HepG2 (cell line): ENCODE results near the gene OR4B1. TPM values are rescaled to one million over a fixed set of nuclear protein-coding genes. Genes with fewer than 3 reads are reported as not detected.

Experiments used
- ATAC-seq: fragments of 200-7000 bp; cut with Tn5 transposase; 3 replicates; pipeline ENCODE4 v1.9.1; 2020; ENCODE audit warnings: mild to moderate bottlenecking, moderate library complexity
- Bru-seq: library from RNA; stranded (reverse); fragments of 400-500 nt; gene quantifications from one replicate; lab custom pipeline; 2021; lab: Mats Ljungman, UMichigan
- BruChase-seq, 2 experiments: library from RNA; stranded (reverse); fragments of 400-500 nt; gene quantifications; one replicate each; lab custom pipeline; 2021; lab: Mats Ljungman, UMichigan
- BruUV-seq: library from RNA; stranded (reverse); fragments of 400-500 nt; replicated peaks from 2 replicates; lab custom pipeline; 2021; lab: Mats Ljungman, UMichigan
- CTCF ChIA-PET: fragments of 300-600 bp; formaldehyde crosslinking; extraction: SDS; loops from one replicate; lab custom pipeline; 2021; ENCODE audit warnings: low total read pairs, inconsistent platforms, low intra/inter-chr PET ratio; lab: Yijun Ruan, JAX
- POLR2A ChIA-PET: fragments of 350-600 bp; sonication (Branson Sonifier 250); formaldehyde crosslinking; loops from one replicate; lab custom pipeline; 2020; ENCODE audit warnings: antibody characterized with exemption, inconsistent platforms; lab: Yijun Ruan, JAX
- DNase-seq: peaks from one replicate; pipeline ENCODE4 v3.0.0-alpha.2; 2015; ENCODE audit warnings: low spot score
- FAIRE-seq: peaks from 3 replicates; lab custom pipeline; 2011; peaks lifted over from hg19 to GRCh38; lab: Jason Lieb, UNC
- H2AFZ ChIP-seq: one replicate; pipeline ENCODE4 v1.6.1; 2011; ENCODE audit warnings: low read length, inconsistent platforms
- H3K27ac ChIP-seq: fragments of 300-600 bp; 3 replicates; pipeline ENCODE4 v1.8.0; 2011; ENCODE audit warnings: mixed run types, mild to moderate bottlenecking, mixed read lengths, low read length, inconsistent platforms; ENCODE audit not compliant: insufficient read depth; ENCODE audit errors: extremely low read length
- H3K27me3 ChIP-seq, 2 experiments: fragments of 200-600 bp in 1 of 2; 2 replicates in 1 of 2; 3 replicates in 1 of 2; pipeline versions ENCODE4 v1.6.0 to v1.8.0; 2011; ENCODE audit warnings: low read length in 2 of 2, mild to moderate bottlenecking in 2 of 2, moderate library complexity in 2 of 2, inconsistent platforms in 1 of 2; ENCODE audit not compliant: insufficient read depth in 2 of 2, control insufficient read depth in 1 of 2
- H3K36me3 ChIP-seq, 2 experiments: fragments of 200-600 bp in 1 of 2; replicated peaks in 1 of 2; 2 replicates in 1 of 2; 3 replicates in 1 of 2; pipeline versions ENCODE4 v1.5.1 to v1.8.0; 2011; ENCODE audit warnings: low read length in 2 of 2, inconsistent platforms in 1 of 2; ENCODE audit not compliant: insufficient read depth in 2 of 2, control insufficient read depth in 1 of 2
- H3K4me1 ChIP-seq: 2 replicates; pipeline ENCODE4 v1.5.1; 2012; ENCODE audit warnings: low read length, inconsistent platforms; ENCODE audit not compliant: insufficient read depth
- H3K4me2 ChIP-seq: 2 replicates; pipeline ENCODE4 v1.6.0; 2011; ENCODE audit warnings: low read depth, low read length, inconsistent platforms
- H3K4me3 ChIP-seq, 3 experiments: fragments of 200-600 bp in 1 of 3; sonication (generic), shearing (Covaris generic) in 1 of 3; replicated peaks in 1 of 3; 2 replicates each; pipeline ENCODE4 v1.5.1; 2011 to 2016; ENCODE audit warnings: low read length in 3 of 3, inconsistent platforms in 2 of 3, low read depth in 2 of 3, mild to moderate bottlenecking in 2 of 3, control low read depth in 1 of 3, mixed read lengths in 1 of 3; ENCODE audit not compliant: insufficient read depth in 1 of 3
- H3K79me2 ChIP-seq: one replicate; pipeline ENCODE4 v1.6.1; 2011; ENCODE audit warnings: low read length, inconsistent platforms; ENCODE audit not compliant: insufficient read depth
- H3K9ac ChIP-seq: 2 replicates; pipeline ENCODE4 v1.6.0; 2011; ENCODE audit warnings: mild to moderate bottlenecking, low read depth, low read length, inconsistent platforms; ENCODE audit not compliant: insufficient read depth
- H3K9me3 ChIP-seq: 2 replicates; pipeline ENCODE4 v1.5.1; 2012; ENCODE audit warnings: mild to moderate bottlenecking, low read length
- H4K20me1 ChIP-seq: 2 replicates; pipeline ENCODE4 v1.6.0; 2011; ENCODE audit warnings: inconsistent platforms, mild to moderate bottlenecking, low read length, moderate library complexity; ENCODE audit not compliant: insufficient read depth
- MAFG ChIP-seq: sonication (generic); formaldehyde crosslinking; IDR thresholded peaks from 2 replicates; pipeline ENCODE4 v1.5.1; 2020; ENCODE audit warnings: mild to moderate bottlenecking, missing genetic modification reagents
- MBD4 ChIP-seq: IDR thresholded peaks from 2 replicates; pipeline ENCODE4 v1.6.1; 2012; ENCODE audit warnings: low read length, inconsistent platforms, borderline replicate concordance
- ZNF264 ChIP-seq: sonication (generic); formaldehyde crosslinking; IDR thresholded peaks from 2 replicates; pipeline ENCODE4 v1.4.0; 2020; ENCODE audit warnings: missing genetic modification reagents
- WGBS: methylation state at CpG from one replicate; pipeline ENCODE4 v1.1.6; 2017; ENCODE audit warnings: low lambda C conversion rate; 5-methylcytosine and 5-hydroxymethylcytosine counted together
- in situ Hi-C: cut with HindIII; loops from 2 replicates; pipeline ENCODE4 v1.10.0; 2017; ENCODE audit warnings: low pct_unique_long_range_greater_than_20kb; ENCODE audit not compliant: extremely low pct_ligation_motif_present
- intact Hi-C: fragments of 100-400 bp; cut with micrococcal nuclease; formaldehyde crosslinking; loops from one replicate; pipeline ENCODE4 v1.10.0; 2022; ENCODE audit not compliant: unreplicated experiment
- long read RNA-seq, 2 experiments: library from RNA in 1 of 2; library from polyadenylated mRNA in 1 of 2; stranded (forward) in 1 of 2; unstranded in 1 of 2; transcript quantifications; one replicate each; pipeline ENCODE4 v2.0.0, GENCODE V29; 2019 to 2022
- polyA minus RNA-seq, 3 experiments: library from RNA; depleted of rRNA, polyadenylated mRNA; stranded (reverse); fragments of >200 nt; gene quantifications; 2 replicates each; pipeline ENCODE4 v1.2.3, GENCODE V29; 2011; ENCODE audit warnings: low replicate concordance in 1 of 3
- polyA plus RNA-seq, 8 experiments: library from polyadenylated mRNA; depleted of rRNA in 3 of 8; stranded (reverse) in 7 of 8; unstranded in 1 of 8; fragments of >200 nt; fragmentation: Illumina TruSeq in 4 of 8; extraction: Trizol in 4 of 8; gene quantifications; 2 replicates each; pipeline versions ENCODE4 v1.2.1 to v1.2.3, GENCODE V29; 2011 to 2016; ENCODE audit warnings: low read depth in 4 of 8, missing spikeins in 1 of 8, mixed read lengths in 1 of 8; ENCODE audit not compliant: insufficient read depth in 1 of 8
- total RNA-seq, 5 experiments: library from RNA; depleted of rRNA; stranded (reverse); fragments of >200 nt; fragmentation: Illumina TruSeq; extraction: Trizol; gene quantifications; 2 replicates each; pipeline ENCODE4 v1.2.3, GENCODE V29; 2016; ENCODE audit warnings: low read depth in 1 of 5
- TF ChIP-seq, protein P1 (sequence below): IDR thresholded peaks from 2 replicates; pipeline ENCODE4 v1.6.1; 2016; ENCODE audit warnings: control low read depth

The OR4B1 gene
- total RNA-seq (2016; rRNA removed; fragmentation: Illumina TruSeq; extraction: Trizol) (not detected in 2 replicates), polyA plus RNA-seq (2011; rRNA removed) (not detected in 2 replicates), polyA minus RNA-seq (2011; rRNA and poly(A)+ RNA removed; ENCODE audit: low replicate concordance) (not detected in 2 replicates), Bru-seq, nascent RNA (not detected), BruChase-seq, experiment 1, labeled RNA remaining after a 6-hour chase (not detected), BruChase-seq, experiment 2, labeled RNA remaining after a 2-hour chase (not detected)
- not detected in 2 replicates for total RNA-seq (2016; cell fraction: cytosol; rRNA removed; fragmentation: Illumina TruSeq; extraction: Trizol; ENCODE audit: low read depth)
- not detected in 2 replicates for total RNA-seq (2016; cell fraction: insoluble cytoplasmic fraction; rRNA removed; fragmentation: Illumina TruSeq; extraction: Trizol)
- total RNA-seq (2016; cell fraction: membrane; rRNA removed; fragmentation: Illumina TruSeq; extraction: Trizol): not detected in 2 replicates
- not detected in 2 replicates for total RNA-seq (2016; cell fraction: nucleus; rRNA removed; fragmentation: Illumina TruSeq; extraction: Trizol)
- polyA plus RNA-seq (2011; cell fraction: cytosol; rRNA removed): not detected in 2 replicates
- polyA plus RNA-seq (2011; cell fraction: nucleus; rRNA removed): not detected in 2 replicates
- not detected in 2 replicates for polyA plus RNA-seq (2012)
- not detected in 2 replicates for polyA plus RNA-seq (2016; cell fraction: cytosol; fragmentation: Illumina TruSeq; extraction: Trizol; ENCODE audit: low read depth)
- polyA plus RNA-seq (2016; cell fraction: insoluble cytoplasmic fraction; fragmentation: Illumina TruSeq; extraction: Trizol; ENCODE audit: low read depth): not detected in 2 replicates
- polyA plus RNA-seq (2016; cell fraction: membrane; fragmentation: Illumina TruSeq; extraction: Trizol; ENCODE audit: low read depth): not detected in 2 replicates
- polyA plus RNA-seq (2016; cell fraction: nucleus; fragmentation: Illumina TruSeq; extraction: Trizol; ENCODE audit: insufficient read depth, low read depth): not detected in 2 replicates
- polyA minus RNA-seq (2011; cell fraction: cytosol; rRNA and poly(A)+ RNA removed): not detected in 2 replicates
- not detected in 2 replicates for polyA minus RNA-seq (2011; cell fraction: nucleus; rRNA and poly(A)+ RNA removed)
- long read RNA-seq, experiment 1: 0 reads
- long read RNA-seq, experiment 2: 0 reads

- 0% methylated on average over 2 of the region's 2 CpGs for WGBS
- no peak for ATAC-seq
- DNase-seq: no peak
- intact Hi-C loops (no loop called here), in situ Hi-C loops (no loop called here)
- Histone ChIP-seq H3K4me2 (no peak within 1 kb of the TSS), H3K27ac (no peak within 1 kb of the TSS), H3K9me3 (no peaks in the 10 kb centered on the region), H4K20me1 (no peaks in the 10 kb centered on the region), H2AFZ (no peak within 1 kb of the TSS), H3K27me3 (no peaks in the 10 kb centered on the region; a peak in 1 of 5 replicates), H3K79me2 (no peaks in the 10 kb centered on the region), H3K4me3 (no peak within 1 kb of the TSS), H3K9ac (no peak within 1 kb of the TSS), H3K4me1 (no peaks in the 10 kb centered on the region), H3K36me3 (no peaks in the 10 kb centered on the region)
- no peak for FAIRE-seq
- CTCF ChIA-PET: no interaction called here
- POLR2A ChIA-PET: no interaction called here
- TF ChIP-seq, protein P1, sequence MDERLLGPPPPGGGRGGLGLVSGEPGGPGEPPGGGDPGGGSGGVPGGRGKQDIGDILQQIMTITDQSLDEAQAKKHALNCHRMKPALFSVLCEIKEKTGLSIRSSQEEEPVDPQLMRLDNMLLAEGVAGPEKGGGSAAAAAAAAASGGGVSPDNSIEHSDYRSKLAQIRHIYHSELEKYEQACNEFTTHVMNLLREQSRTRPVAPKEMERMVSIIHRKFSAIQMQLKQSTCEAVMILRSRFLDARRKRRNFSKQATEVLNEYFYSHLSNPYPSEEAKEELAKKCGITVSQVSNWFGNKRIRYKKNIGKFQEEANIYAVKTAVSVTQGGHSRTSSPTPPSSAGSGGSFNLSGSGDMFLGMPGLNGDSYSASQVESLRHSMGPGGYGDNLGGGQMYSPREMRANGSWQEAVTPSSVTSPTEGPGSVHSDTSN (CRISPR knock-in tag): no peak
- TF ChIP-seq MAFG (CRISPR knock-in tag) (no peak), ZNF264 (no peak), MBD4 (no peak)
- no TSS peak for BruUV-seq
These were observed at the start of gene OR4B1 for GRCh38 chr11:48216510-48216909. Gene OR4B1 (plus strand): TSS chr11:48216810. CDS start chr11:48216810, 0 bp downstream.
